Mucosa of gallbladder (tissue), 1 donor: ENCODE results near the gene ZBTB21. TPM values are rescaled to one million over a fixed set of nuclear protein-coding genes. Genes with fewer than 3 reads are reported as not detected.

Experiments
- DNase-seq: peaks from one replicate; pipeline ENCODE4 v3.0.0-alpha.2; 2020; ENCODE audit warnings: low spot score
- total RNA-seq: library from RNA; stranded (reverse); gene quantifications from one replicate; pipeline ENCODE4 v1.2.1, GENCODE V29; 2021
- donor health status: DM: no; HTN: no; CAD: no.

Gene ZBTB21
- total RNA-seq, 1 donor from 2014 or later: 22.8 TPM

- DNase-seq: no peak
Observed at GRCh38 chr21:41992576-41992975, 17.6 kb downstream of the ZBTB21 start.

DNA sequence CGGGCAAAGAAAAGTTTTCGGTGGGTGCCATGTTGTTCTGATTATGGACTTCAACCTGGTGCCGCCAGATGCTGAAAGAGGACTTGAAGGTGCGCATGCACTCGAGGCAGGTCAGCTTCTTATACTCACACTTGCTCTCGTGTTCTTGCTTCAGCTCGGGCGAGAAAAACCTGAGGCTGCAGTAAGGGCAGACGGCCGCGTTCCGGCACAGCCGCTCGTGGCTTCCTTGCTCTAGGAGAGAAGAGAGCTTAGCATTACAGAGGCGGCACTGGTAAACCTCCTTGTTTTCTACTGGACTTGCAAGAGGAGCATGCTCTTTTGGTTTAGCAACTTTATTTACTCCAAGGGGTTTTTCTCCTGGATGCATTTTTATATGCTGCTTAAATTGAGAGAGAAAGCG, 18.5 kb downstream of the ZBTB21 start:
- no peak for DNase-seq

DNA sequence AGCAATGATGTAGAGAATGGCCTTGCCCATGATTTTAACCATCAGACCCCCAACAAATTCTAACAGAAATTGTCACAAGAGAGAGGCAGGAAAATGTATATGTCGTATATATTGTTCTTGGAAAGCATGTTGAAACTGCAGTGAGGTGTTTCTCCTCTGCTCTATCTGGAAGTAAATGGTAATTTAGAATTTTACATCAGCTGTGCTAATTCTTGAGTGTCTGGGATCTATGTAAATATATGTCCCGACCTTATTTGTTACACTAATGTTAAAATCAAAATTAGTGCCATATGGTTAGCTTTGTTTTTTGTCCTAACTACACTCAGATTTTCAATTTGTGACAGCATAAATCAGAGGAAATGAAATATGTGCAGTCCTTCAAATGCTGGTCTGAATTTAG, 20.5 kb downstream of the ZBTB21 start:
- DNase-seq: no peak

DNA sequence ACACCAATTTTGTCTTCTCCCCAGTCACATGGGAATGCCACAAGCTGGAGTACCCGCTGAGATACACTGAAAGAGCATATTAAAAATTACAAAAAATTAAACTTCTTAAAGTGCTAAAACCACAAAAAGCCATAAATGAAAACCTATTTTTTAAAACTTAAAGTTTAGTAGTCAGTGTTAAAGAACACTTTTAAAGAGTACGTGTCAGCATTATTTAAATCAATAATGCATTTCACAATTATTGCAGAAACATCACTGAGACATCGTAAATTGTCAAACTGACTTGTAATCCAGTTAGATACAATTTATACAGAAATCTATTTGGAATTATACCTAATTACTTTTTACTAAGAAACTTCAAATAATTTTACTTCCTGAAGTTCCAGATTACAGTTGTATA, 22.9 kb downstream of the ZBTB21 start:
- DNase-seq: no peak

DNA sequence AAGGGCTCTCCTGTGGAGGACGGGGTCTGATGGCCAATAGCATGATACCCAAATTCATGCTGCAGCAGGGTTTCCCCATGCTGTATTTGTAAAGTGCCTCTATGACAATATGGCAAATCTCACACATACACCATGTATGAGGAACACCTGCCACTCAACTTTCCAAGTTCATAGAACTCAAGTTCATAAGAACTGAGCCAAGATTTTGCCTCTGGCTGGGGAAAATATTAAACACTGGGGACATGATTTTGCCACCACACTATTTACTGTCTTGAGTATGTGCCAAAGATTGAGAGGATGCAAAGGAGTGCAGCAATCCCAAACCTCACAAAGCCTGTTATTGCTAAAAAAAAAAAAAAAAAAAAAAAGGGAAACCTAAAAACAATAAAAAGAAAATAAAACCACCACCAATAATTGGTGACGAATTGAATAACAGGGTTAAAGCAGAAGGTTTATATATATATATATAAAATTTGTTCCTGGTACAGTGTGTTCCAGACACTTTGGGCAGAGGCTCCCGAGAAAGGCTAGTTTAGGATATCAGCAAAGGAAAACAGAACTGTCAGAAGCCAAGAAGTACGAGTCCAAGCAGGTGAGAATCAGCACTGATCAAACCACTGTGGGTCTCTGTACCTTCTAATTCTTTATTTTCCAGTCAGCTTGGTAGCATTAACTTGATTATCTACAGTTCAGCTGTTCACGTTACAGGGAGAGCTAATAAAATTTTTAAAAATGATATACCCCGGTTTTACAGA, 24.3 kb downstream of the ZBTB21 start:
- no peak for DNase-seq

- no peak for DNase-seq
Observed at GRCh38 chr21:41983229-41983628, 26.9 kb downstream of the ZBTB21 start.

DNA sequence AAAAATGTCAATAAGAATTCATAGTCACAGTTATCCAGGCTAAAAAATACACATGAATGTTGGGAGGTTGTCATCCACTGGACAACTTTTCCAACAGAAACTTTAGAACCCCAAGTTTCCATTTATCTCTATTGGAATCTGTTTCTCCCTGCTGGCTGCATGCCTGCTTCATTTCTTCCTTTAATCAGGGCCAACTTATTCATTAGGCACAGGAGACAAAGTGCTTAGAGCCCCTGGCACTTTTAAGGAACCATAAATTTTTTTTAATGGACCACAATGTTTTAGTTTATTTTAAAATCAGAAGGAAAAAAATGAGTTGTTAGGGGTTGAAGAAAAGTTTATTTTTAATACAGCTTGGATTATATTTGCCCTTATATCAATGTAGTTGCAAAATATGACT, 29.6 kb downstream of the ZBTB21 start:
- DNase-seq: no peak

DNA sequence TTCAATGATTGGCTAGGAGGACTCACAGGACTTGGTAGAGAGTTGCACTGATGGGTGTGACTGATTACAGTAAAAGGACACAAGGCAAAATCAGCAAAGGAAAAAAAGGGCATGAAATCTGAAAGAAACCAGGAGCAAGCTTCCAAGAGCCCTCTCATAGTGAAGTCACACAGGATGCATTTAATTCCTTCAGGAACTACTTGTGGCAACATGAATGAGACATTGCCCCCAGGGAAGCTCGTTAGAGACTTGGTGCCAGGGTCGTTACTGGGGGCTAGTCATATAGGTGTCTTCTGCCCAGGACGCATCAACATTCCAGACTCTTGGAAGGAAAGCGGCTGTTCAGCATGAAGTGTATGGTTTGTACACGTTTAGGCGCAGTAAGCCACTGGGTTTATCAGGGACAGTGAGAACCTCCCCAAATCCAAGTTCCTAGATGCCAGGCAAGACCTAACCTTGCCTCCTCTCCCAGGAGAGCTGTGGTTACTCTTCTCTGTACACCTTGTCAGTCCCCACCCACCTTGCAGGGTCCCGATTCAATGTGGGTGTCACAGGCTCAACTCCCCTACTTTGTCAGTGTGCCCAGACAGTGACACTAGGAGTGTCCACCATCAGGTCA, 30.3 kb downstream of the ZBTB21 start:
- DNase-seq: no peak

GRCh38 chr21:41979335-41979734, 30.8 kb downstream of the ZBTB21 start:
- no peak for DNase-seq

GRCh38 chr21:41977034-41977950, 32.9 kb downstream of the ZBTB21 start:
- no peak for DNase-seq

DNA sequence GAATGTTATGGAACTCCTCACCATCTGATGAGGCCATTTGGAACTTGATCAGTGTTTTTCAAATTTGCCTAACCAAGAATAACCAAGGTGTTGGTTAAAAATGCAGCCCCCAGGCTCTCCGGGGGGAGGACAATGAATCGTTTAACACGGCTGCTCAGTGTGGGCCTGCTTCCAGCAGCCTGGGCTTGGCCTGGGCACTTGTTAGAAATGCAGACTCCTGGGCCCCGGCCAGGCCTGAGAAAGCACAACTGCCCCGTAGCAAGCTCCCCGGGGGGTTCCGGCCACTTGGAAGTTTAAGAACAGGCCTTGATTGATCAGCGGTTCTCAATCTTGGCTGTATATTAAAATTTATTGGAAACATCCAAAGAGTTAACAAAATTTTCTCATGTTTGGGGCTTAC, 33.5 kb downstream of the ZBTB21 start:
- no peak for DNase-seq

DNA sequence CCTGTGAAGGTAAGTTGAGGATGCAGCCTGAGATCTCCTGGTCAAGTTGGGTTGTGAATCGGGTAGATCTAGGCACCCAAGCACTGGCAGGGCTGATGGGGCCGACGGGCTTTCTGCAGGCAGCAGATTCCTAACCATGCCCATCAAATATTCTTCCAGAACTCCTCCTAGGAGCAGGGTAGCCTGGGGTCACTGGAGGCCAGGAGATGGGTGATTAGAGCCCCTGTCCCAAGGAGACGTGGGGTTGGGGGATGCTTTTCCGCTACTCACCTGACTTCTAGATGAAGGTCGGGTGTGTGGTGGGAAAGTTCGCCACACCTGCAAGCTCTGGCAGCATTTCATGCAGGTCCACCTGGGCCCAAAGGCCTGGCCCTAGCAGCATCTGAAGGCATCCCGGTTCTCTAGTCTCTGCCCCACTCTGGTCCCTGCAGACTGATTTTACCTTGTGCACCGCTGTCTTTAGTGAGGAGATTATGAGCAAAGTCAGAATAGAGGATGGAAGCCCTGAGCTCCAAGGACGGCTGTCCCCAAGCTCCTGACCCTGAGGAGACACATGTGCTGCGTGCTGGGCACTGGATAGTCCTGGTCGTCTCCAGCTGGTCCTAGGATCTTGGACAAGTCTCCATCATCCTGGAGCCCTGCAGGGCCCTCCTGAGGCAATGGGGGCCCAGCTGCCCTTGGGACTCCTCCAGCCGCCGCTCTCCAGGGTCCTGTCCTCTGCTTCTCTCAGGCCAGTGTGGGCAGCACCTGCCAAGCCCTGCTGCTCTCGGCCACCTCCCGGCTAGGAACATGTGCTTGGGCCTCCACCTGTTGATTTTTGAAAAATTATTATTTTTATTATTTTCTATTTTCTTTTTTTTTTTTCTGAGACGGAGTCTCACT, 34.5 kb downstream of the ZBTB21 start:
- DNase-seq: no peak

GRCh38 chr21:41974752-41975053, 35.5 kb downstream of the ZBTB21 start:
- DNase-seq: no peak

- DNase-seq: no peak
Observed at GRCh38 chr21:41973861-41974751, 36.1 kb downstream of the ZBTB21 start.

DNA sequence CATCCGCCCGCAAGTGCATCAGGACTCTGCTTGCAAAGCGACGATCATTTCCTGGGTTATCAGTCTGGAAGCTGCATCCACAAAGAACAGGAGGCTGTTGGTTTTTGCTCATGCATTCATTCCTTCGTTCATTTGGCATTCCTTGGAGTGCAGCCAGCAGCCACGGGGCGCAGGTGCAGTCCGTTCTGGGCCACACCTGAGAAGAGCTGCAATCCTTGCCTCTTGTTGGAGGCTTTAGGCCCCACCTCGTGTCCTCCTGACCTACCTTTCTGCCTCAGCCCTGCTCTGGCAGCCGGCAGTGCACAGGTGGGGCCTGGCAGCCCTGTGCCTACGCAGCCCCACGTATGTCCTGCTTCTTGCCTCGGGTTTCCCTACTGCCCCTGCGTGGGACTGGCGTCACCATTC, 36.7 kb downstream of the ZBTB21 start:
- DNase-seq: no peak

DNA sequence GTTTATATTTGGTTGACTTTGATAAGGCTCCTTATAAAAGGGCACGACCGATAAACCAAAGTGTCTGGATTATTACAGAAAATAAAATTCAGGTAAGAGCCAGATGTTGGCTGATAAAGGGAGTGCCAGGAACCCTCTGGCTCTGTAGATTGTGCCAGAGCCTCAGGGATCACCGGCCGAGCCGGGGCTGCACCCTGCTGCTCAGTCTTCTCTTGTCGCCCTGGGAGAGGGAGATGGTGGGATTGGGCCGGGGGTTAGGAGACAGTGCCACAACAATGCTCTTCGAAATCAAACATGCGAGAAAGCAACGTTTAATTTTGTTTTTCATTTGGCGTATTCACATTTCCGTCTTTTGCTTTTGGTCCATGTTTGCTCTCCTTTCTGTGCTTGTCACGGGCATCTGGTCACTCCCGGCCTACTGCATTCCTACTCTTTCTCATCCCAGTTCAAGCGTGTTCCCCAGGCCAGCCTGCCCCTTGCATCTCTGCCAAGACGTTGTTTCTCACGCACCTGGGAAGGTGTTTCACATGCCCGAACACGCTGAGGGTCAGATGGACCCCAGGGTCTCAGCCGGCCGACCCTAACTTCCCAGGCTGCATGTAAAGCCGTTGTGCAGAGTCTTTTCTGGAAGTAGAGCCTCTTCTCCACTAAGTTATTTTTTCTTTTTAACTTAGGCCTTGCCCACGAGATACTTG, 37.5 kb downstream of the ZBTB21 start:
- DNase-seq: no peak

GRCh38 chr21:41971891-41972290, 38.3 kb downstream of the ZBTB21 start:
- DNase-seq: no peak

DNA sequence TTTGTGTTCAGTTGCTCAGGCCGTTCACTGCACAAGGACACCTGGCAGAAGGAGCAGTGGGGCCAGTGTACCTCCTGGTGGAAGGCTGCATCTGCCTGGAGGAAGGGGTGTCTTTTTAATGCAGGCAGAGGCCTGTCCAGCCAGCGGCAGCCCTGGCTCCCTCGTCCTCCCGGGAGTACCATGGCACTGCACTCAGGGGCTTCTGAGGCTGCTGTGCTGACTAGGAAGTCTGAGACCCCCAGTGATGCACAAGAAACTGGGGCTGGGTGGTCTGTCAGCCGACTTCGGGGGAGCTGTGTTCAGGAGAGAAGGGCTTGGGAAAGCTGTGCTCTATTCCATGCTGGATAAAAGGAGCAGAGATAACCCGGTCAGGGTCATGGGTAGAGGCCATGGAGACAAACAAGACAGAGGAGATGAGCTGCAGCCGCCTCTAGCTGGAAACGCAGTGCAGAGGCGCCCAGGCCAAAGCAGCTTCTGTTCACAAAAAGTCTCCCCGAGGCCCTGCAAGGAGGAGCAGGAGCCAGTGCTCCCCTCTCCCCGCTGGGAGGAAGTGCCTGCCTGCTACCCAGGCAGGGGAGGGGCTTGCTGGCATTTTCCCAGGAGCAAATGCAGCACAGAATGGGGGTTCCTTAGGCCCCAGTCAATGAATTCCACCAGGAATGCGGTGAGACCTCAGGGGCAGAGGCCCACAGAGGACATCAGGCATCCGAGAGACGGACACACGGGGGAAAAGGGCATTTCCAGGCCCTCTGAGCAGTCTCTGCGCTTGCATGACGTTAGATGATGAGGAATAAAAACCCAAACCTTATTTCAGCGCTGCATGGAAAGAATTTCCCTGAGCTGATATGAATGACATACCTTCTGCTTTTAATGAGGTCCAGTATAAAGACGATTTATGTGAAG, 39.2 kb downstream of the ZBTB21 start:
- DNase-seq: no peak

- DNase-seq: no peak
Observed at GRCh38 chr21:41970106-41970391, 40.1 kb downstream of the ZBTB21 start.
